Neutrophil (primary cell): ENCODE measurements around the gene SERPINB2.

Source experiments
- H3K27ac ChIP-seq: fragments of 200-600 bp; sonication (generic); 2 replicates; pipeline ENCODE4 v1.5.1; 2016; ENCODE audit warnings: mild to moderate bottlenecking, moderate library complexity
- H3K27me3 ChIP-seq: fragments of 200-600 bp; sonication (generic); 2 replicates; pipeline ENCODE4 v1.6.0; 2016; ENCODE audit warnings: mild to moderate bottlenecking
- H3K36me3 ChIP-seq: fragments of 200-600 bp; sonication (generic); 2 replicates; pipeline ENCODE4 v1.5.1; 2017
- H3K4me1 ChIP-seq, 2 experiments: fragments of 200-600 bp in 1 of 2; sonication (generic) in 1 of 2; 1 replicate in 1 of 2; 2 replicates in 1 of 2; pipeline versions ENCODE4 v1.5.1 to v1.6.1; 2013 to 2016; ENCODE audit warnings: low read depth in 1 of 2, low read length in 1 of 2, mild to moderate bottlenecking in 1 of 2, moderate library complexity in 1 of 2; ENCODE audit not compliant: control insufficient read depth in 1 of 2, insufficient read depth in 1 of 2
- H3K4me3 ChIP-seq, 2 experiments: fragments of 200-600 bp in 1 of 2; sonication (generic) in 1 of 2; 1 replicate in 1 of 2; 2 replicates in 1 of 2; pipeline ENCODE4 v1.5.1; 2013 to 2016; ENCODE audit warnings: low read depth in 1 of 2, low read length in 1 of 2, mild to moderate bottlenecking in 1 of 2, moderate library complexity in 1 of 2
- H3K9me3 ChIP-seq: fragments of 200-600 bp; sonication (generic); 2 replicates; pipeline ENCODE4 v1.5.1; 2016
- CTCF ChIP-seq: fragments of 200-600 bp; sonication (generic); IDR thresholded peaks from 2 replicates; pipeline ENCODE4 v1.5.1; 2016; ENCODE audit warnings: antibody characterized with exemption

Gene SERPINB2

GRCh38 chr18:63879709-63880108 is 7.8 kb upstream of the SERPINB2 start:
- no peaks in the 10 kb centered on the region for H3K36me3 ChIP-seq
- H3K4me3 ChIP-seq: no peak overlapping the region
- no peak for TF ChIP-seq CTCF
- H3K27ac ChIP-seq: peak overlapping the region; percentile 22
- H3K4me1 ChIP-seq: peaks cover 20 to 28% of the 10 kb centered on the region in 2 experiments
- no peaks in the 10 kb centered on the region for H3K9me3 ChIP-seq
- no peaks in the 10 kb centered on the region for H3K27me3 ChIP-seq

GRCh38 chr18:63881851-63882250 is 5.7 kb upstream of the SERPINB2 start:
- no peaks in the 10 kb centered on the region for H3K27me3 ChIP-seq
- H3K4me3 ChIP-seq: no peak overlapping the region
- no peak overlapping the region for H3K27ac ChIP-seq
- no peaks in the 10 kb centered on the region for H3K36me3 ChIP-seq
- peaks cover 20 to 28% of the 10 kb centered on the region in 2 experiments for H3K4me1 ChIP-seq
- H3K9me3 ChIP-seq: no peaks in the 10 kb centered on the region
- TF ChIP-seq CTCF: no peak

GRCh38 chr18:63882333-63883141 is 5.0 kb upstream of the SERPINB2 start:
- no peaks in the 10 kb centered on the region for H3K36me3 ChIP-seq
- peaks cover 23 to 31% of the 10 kb centered on the region in 2 experiments for H3K4me1 ChIP-seq
- no peak overlapping the region for H3K27ac ChIP-seq
- no peak overlapping the region for H3K4me3 ChIP-seq
- H3K27me3 ChIP-seq: no peaks in the 10 kb centered on the region
- no peak for TF ChIP-seq CTCF
- H3K9me3 ChIP-seq: no peaks in the 10 kb centered on the region

- no peaks in the 10 kb centered on the region for H3K27me3 ChIP-seq
- H3K4me3 ChIP-seq: no peak overlapping the region
- no peak overlapping the region for H3K27ac ChIP-seq
- H3K9me3 ChIP-seq: no peaks in the 10 kb centered on the region
- H3K4me1 ChIP-seq: peaks cover 25 to 34% of the 10 kb centered on the region in 2 experiments
- TF ChIP-seq CTCF: no peak
- no peaks in the 10 kb centered on the region for H3K36me3 ChIP-seq
Measured at GRCh38 chr18:63883617-63884016, 3.9 kb upstream of the SERPINB2 start.

- Histone ChIP-seq H3K27me3 (no peaks in the 10 kb centered on the region), H3K4me3 (peak overlapping the region in 1 of 2 experiments; percentile 1), H3K36me3 (no peaks in the 10 kb centered on the region), H3K4me1 (peaks cover 61 to 65% of the 10 kb centered on the region in 2 experiments), H3K9me3 (no peaks in the 10 kb centered on the region), H3K27ac (peak overlapping the region; percentile 79)
- no peak for TF ChIP-seq CTCF
Measured at GRCh38 chr18:63888470-63889190, 1.1 kb downstream of the SERPINB2 start.
